Breast epithelium (tissue), 4 donors: ENCODE measurements around the gene FAM241A. TPM values are rescaled to one million over a fixed set of nuclear protein-coding genes. Genes with fewer than 3 reads are reported as not detected.
"Not testable (repeated sequence)": the region's sequence is repeated elsewhere in the genome, so short reads cannot be mapped to it uniquely, and the experiment has no call there.

Experiments
- DNase-seq, 2 donors: peaks; one replicate each; pipeline ENCODE4 v3.0.0-alpha.2; 2019; ENCODE audit warnings: low spot score in 2 of 2
- H3K27ac ChIP-seq, 2 donors: fragments of 200-600 bp; sonication (generic) in 1 of 2; one replicate each; pipeline ENCODE4 v1.5.1; 2016 to 2019; ENCODE audit warnings: mild to moderate bottlenecking in 1 of 2
- H3K27me3 ChIP-seq, 2 donors: fragments of 200-600 bp; sonication (generic) in 1 of 2; one replicate each; pipeline versions ENCODE4 v1.5.1 to v1.6.0; 2017 to 2019; ENCODE audit warnings: control low read depth in 1 of 2, mild to moderate bottlenecking in 1 of 2
- H3K36me3 ChIP-seq: fragments of 200-600 bp; one replicate; pipeline ENCODE4 v1.5.1; 2019
- H3K4me1 ChIP-seq, 2 donors: fragments of 200-600 bp; sonication (generic); one replicate each; pipeline ENCODE4 v1.5.1; 2016 to 2019; ENCODE audit warnings: control low read depth in 1 of 2
- H3K4me3 ChIP-seq, 3 donors: fragments of 200-600 bp; sonication (generic); 1 replicate in 2 of 3; 2 replicates in 1 of 3; pipeline ENCODE4 v1.5.1; 2016 to 2019; ENCODE audit warnings: mild to moderate bottlenecking in 3 of 3, moderate library complexity in 2 of 3
- H3K9me3 ChIP-seq, 2 donors: fragments of 200-600 bp; sonication (generic) in 1 of 2; one replicate each; pipeline ENCODE4 v1.5.1; 2016 to 2019; ENCODE audit warnings: control low read depth in 1 of 2
- POLR2A ChIP-seq: fragments of 450-650 bp; IDR thresholded peaks from one replicate; pipeline ENCODE4 v1.6.1; 2016; ENCODE audit warnings: antibody characterized with exemption, mild to moderate bottlenecking, moderate library complexity
- POLR2AphosphoS5 ChIP-seq, 3 donors: sonication (generic); formaldehyde crosslinking; IDR thresholded peaks; one replicate each; pipeline ENCODE4 v1.6.1; 2017; ENCODE audit warnings: antibody characterized with exemption in 3 of 3
- intact Hi-C: fragments of 100-400 bp; cut with DNase I; formaldehyde crosslinking; loops from one replicate; pipeline ENCODE4 v1.15.1; 2023; ENCODE audit warnings: low total_unique reads
- total RNA-seq, 3 donors: library from RNA; depleted of rRNA; stranded (reverse); fragments of >200 nt; gene quantifications; one replicate each; pipeline ENCODE4 v1.1.0, GENCODE V29; 2016
- TF ChIP-seq, protein P1 (sequence below), 3 donors: fragments of 450-650 bp; IDR thresholded peaks; one replicate each; pipeline ENCODE4 v1.5.1; 2016 to 2017; ENCODE audit warnings: antibody characterized with exemption in 3 of 3, mild to moderate bottlenecking in 3 of 3, moderate library complexity in 3 of 3

Gene FAM241A
- total RNA-seq, 3 donors from 2014 or later, result 4.3 to 11.5 (median 7.5) TPM

DNA sequence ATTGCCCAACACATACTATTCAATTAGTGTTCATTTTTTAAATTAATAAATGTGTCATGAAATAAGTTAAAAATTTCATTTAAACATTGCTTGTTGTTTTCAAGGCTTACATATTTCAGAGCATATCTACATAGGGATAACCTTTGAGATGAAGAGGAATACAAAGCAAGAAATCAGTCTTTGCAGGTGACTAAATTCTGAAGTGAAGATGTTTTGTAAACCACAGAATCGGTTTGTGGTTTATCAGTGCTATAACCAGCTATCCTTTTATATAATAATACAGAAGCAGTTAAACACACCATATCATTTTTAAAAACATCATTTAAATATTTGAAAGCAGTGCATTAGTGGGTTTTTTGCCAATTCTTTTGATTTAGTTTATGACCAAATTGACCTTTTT lies 26.9 kb downstream of the FAM241A start:
- no peaks in the 10 kb centered on the region for H3K27me3 ChIP-seq
- intact Hi-C loops, result no loop called here
- TF ChIP-seq POLR2AphosphoS5 (IDR thresholded peaks at IDR 0.05) (no peak), POLR2A (no peak)
- TF ChIP-seq, protein P1, sequence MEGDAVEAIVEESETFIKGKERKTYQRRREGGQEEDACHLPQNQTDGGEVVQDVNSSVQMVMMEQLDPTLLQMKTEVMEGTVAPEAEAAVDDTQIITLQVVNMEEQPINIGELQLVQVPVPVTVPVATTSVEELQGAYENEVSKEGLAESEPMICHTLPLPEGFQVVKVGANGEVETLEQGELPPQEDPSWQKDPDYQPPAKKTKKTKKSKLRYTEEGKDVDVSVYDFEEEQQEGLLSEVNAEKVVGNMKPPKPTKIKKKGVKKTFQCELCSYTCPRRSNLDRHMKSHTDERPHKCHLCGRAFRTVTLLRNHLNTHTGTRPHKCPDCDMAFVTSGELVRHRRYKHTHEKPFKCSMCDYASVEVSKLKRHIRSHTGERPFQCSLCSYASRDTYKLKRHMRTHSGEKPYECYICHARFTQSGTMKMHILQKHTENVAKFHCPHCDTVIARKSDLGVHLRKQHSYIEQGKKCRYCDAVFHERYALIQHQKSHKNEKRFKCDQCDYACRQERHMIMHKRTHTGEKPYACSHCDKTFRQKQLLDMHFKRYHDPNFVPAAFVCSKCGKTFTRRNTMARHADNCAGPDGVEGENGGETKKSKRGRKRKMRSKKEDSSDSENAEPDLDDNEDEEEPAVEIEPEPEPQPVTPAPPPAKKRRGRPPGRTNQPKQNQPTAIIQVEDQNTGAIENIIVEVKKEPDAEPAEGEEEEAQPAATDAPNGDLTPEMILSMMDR (IDR thresholded peaks at IDR 0.05), result no peak
- DNase-seq, result no peak
- H3K36me3 ChIP-seq, result no peaks in the 10 kb centered on the region
- H3K27ac ChIP-seq, result no peak overlapping the region
- H3K4me1 ChIP-seq, result no peaks in the 10 kb centered on the region
- no peaks in the 10 kb centered on the region for H3K9me3 ChIP-seq
- H3K4me3 ChIP-seq, result no peak overlapping the region

GRCh38 chr4:112173593-112174558 lies 28.6 kb downstream of the FAM241A start:
- H3K27me3 ChIP-seq, result no peaks in the 10 kb centered on the region
- H3K27ac ChIP-seq, result peak overlapping the region in 1 of 2 donors; percentile 33
- no peaks in the 10 kb centered on the region for H3K36me3 ChIP-seq
- H3K4me1 ChIP-seq, result no peaks in the 10 kb centered on the region
- H3K9me3 ChIP-seq, result no peaks in the 10 kb centered on the region
- intact Hi-C loops, result no loop called here
- no peak overlapping the region for H3K4me3 ChIP-seq
- no peak for DNase-seq
- no peak for TF ChIP-seq POLR2A
- TF ChIP-seq POLR2AphosphoS5 (IDR thresholded peaks at IDR 0.05), result no peak
- TF ChIP-seq, protein P1 (IDR thresholded peaks at IDR 0.05), result no peak

DNA sequence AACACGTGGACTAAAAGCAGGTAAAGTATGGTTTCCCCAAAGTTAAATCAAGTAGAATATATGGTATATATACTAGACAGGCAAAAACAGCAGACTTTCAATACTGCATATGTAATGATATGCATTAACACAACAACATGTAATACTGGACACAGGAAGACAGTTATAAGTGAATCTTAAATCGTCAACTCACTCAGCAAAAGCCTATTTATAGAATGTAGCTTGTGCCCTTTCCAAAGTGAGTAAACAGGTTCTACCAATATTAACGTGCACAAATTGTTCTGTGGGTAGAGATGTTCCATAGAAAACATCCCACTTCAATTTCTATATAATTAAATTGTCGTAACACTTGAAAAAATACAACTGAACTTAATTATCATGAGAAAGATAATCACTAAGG lies 30.6 kb downstream of the FAM241A start:
- intact Hi-C loops, result no loop called here
- TF ChIP-seq, protein P1 (IDR thresholded peaks at IDR 0.05), result no peak
- TF ChIP-seq POLR2AphosphoS5 (IDR thresholded peaks at IDR 0.05) (no peak), POLR2A (no peak)
- H3K4me1 ChIP-seq, result no peaks in the 10 kb centered on the region
- no peaks in the 10 kb centered on the region for H3K27me3 ChIP-seq
- no peak overlapping the region for H3K4me3 ChIP-seq
- DNase-seq, result no peak
- H3K9me3 ChIP-seq, result no peaks in the 10 kb centered on the region
- no peaks in the 10 kb centered on the region for H3K36me3 ChIP-seq
- H3K27ac ChIP-seq, result no peak overlapping the region

GRCh38 chr4:112176596-112176995 lies 31.3 kb downstream of the FAM241A start:
- Histone ChIP-seq H3K36me3 (no peaks in the 10 kb centered on the region), H3K4me3 (no peak overlapping the region), H3K27me3 (no peaks in the 10 kb centered on the region), H3K4me1 (no peaks in the 10 kb centered on the region), H3K9me3 (no peaks in the 10 kb centered on the region), H3K27ac (no peak overlapping the region)
- intact Hi-C loops, result no loop called here
- no peak for TF ChIP-seq POLR2A
- no peak for TF ChIP-seq POLR2AphosphoS5 (IDR thresholded peaks at IDR 0.05)
- TF ChIP-seq, protein P1 (IDR thresholded peaks at IDR 0.05), result no peak
- DNase-seq, result no peak

- H3K27ac ChIP-seq, H3K9me3 ChIP-seq, intact Hi-C loops, H3K4me3 ChIP-seq, H3K36me3 ChIP-seq, DNase-seq, H3K27me3 ChIP-seq, H3K4me1 ChIP-seq: not testable (repeated sequence)
Observed at GRCh38 chr4:112178741-112179140, 33.5 kb downstream of the FAM241A start.
